Lower leg skin (tissue), 4 donors: ENCODE measurements around the gene SKA3. TPM values are rescaled to one million over a fixed set of nuclear protein-coding genes. Genes with fewer than 3 reads are reported as not detected.
"Not testable (repeated sequence)": the region's sequence is repeated elsewhere in the genome, so short reads cannot be mapped to it uniquely, and the experiment has no call there.

Source experiments
- DNase-seq, 2 donors: peaks; one replicate each; pipeline ENCODE4 v3.0.0-alpha.2; 2019; ENCODE audit warnings: low spot score in 2 of 2
- H3K4me3 ChIP-seq: fragments of 200-600 bp; sonication (generic); 2 replicates; pipeline ENCODE4 v1.5.1; 2017; ENCODE audit warnings: mild to moderate bottlenecking, low read depth; ENCODE audit not compliant: poor library complexity, severe bottlenecking
- POLR2A ChIP-seq, 2 donors: fragments of 450-650 bp; IDR thresholded peaks; one replicate each; pipeline ENCODE4 v1.6.1; 2016 to 2017; ENCODE audit warnings: antibody characterized with exemption in 2 of 2, mild to moderate bottlenecking in 1 of 2, moderate library complexity in 1 of 2
- WGBS, 2 donors: methylation state at CpG; one replicate each; pipeline ENCODE4 v1.1.5; 2018; 5-methylcytosine and 5-hydroxymethylcytosine counted together
- intact Hi-C: fragments of 100-400 bp; cut with DNase I; formaldehyde crosslinking; loops from one replicate; pipeline ENCODE4 v1.15.0; 2023; ENCODE audit warnings: low total_unique reads
- total RNA-seq, 4 donors: library from RNA; depleted of rRNA; stranded (reverse); fragments of >200 nt; gene quantifications; one replicate each; pipeline ENCODE4 v1.1.0, GENCODE V29; 2016
- TF ChIP-seq, protein P1 (sequence below), 3 donors: fragments of 450-650 bp; IDR thresholded peaks; one replicate each; pipeline ENCODE4 v1.5.1; 2016; ENCODE audit warnings: antibody characterized with exemption in 3 of 3, mild to moderate bottlenecking in 3 of 3, moderate library complexity in 2 of 3

SKA3 gene
- total RNA-seq, 4 donors from 2014 or later, result 0.53 to 15.3 (median 2.0) TPM

DNA sequence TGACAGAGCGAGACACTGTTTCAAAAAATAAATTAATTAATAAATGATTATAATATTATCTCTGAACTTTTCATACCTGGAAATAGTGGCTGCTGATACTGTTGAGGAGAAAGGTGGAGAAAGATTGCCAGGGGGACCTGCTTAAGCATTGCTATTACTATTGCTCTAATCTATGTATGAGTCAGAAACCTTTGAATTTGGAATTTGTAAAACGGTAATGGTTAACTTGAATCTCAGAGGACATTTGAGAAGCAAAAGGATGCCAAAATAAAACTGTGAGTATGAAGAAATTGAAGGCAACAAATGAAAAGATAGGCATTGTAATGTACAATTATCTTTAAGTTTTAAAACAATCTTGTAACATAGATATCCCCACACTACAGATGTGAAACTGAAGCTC lies 5.3 kb upstream of the SKA3 start:
- TF ChIP-seq, protein P1, sequence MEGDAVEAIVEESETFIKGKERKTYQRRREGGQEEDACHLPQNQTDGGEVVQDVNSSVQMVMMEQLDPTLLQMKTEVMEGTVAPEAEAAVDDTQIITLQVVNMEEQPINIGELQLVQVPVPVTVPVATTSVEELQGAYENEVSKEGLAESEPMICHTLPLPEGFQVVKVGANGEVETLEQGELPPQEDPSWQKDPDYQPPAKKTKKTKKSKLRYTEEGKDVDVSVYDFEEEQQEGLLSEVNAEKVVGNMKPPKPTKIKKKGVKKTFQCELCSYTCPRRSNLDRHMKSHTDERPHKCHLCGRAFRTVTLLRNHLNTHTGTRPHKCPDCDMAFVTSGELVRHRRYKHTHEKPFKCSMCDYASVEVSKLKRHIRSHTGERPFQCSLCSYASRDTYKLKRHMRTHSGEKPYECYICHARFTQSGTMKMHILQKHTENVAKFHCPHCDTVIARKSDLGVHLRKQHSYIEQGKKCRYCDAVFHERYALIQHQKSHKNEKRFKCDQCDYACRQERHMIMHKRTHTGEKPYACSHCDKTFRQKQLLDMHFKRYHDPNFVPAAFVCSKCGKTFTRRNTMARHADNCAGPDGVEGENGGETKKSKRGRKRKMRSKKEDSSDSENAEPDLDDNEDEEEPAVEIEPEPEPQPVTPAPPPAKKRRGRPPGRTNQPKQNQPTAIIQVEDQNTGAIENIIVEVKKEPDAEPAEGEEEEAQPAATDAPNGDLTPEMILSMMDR (IDR thresholded peaks at IDR 0.05), result no peak
- TF ChIP-seq POLR2A (IDR thresholded peaks at IDR 0.05), result no peak
- WGBS, 2 donors, result 85 to 90% methylated on average over 2 of the region's 2 CpGs
- H3K4me3 ChIP-seq, result no peak overlapping the region
- no peak for DNase-seq
- intact Hi-C loops, result no loop called here

DNA sequence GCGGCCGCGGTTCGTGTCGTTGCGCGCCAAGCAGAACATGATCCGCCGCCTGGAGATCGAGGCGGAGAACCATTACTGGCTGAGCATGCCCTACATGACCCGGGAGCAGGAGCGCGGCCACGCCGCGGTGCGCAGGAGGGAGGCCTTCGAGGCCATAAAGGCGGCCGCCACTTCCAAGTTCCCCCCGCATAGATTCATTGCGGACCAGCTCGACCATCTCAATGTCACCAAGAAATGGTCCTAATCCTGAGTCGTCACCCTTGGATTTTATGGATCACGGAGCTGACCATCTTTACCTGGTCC lies 581 bp upstream of the SKA3 start:
- peak overlapping the region; percentile 87 for H3K4me3 ChIP-seq
- 0% methylated on average over 15 to 17 of the region's 26 CpGs for WGBS, 2 donors
- TF ChIP-seq POLR2A (IDR thresholded peaks at IDR 0.05), result no peak
- intact Hi-C loops, result loop anchor here (5.0 kb wide), 1 partner anchor 230 kb away; no protein-coding TSS in a partner anchor
- DNase-seq, result no peak

DNA sequence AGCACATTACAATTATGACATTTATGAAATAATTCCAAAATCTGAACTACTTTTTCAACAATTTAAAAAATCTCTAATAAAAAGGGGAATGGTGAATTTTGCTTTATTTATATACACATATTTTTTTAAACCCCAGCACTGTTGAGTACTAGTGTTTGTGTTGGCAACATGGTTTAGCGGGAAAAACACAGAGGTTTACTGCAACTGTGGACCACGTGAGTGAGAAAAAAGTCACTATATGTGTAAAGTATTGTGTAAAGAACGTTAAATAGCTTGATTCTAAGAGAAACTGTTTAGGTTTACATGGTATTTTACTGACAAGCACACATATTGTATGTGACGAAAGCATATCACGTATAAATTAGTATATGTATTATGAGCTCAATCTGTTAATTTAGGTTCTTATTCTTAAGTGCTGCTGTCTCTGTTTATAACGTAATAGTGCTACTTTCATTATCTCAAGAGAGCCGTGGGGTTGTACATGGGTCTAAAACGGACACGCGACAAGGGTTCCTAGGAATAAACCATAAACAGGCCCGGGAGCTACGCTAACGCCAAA lies 617 bp downstream of the SKA3 start:
- DNase-seq, result no peak
- H3K4me3 ChIP-seq, result peak overlapping the region; percentile 87
- WGBS, 2 donors, result 1 to 2% methylated on average over 13 of the region's 13 CpGs
- intact Hi-C loops, result loop anchor here (5.0 kb wide), 1 partner anchor 228 kb away; no protein-coding TSS in a partner anchor
- TF ChIP-seq, protein P1 (IDR thresholded peaks at IDR 0.05), result no peak
- no peak for TF ChIP-seq POLR2A (IDR thresholded peaks at IDR 0.05)

DNA sequence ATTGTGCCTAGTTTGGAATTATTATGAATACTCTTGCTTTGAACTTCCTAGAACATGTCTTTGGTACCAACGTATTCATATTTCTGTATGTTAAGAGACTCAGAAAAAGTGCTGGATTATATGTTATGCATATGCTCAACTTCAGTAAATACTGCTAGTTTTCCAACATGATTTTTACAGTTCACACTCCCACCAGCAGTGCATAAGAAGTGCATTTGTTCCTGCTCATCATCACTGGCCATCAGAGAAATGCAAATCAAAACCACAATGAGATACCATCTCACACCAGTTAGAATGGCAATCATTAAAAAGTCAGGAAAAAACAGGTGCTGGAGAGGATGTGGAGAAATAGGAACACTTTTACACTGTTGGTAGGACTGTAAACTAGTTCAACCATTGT lies 2.6 kb downstream of the SKA3 start:
- DNase-seq, H3K4me3 ChIP-seq, intact Hi-C loops: not testable (repeated sequence)
- 0% methylated on average over 1 of the region's 1 CpG for WGBS, 2 donors

DNA sequence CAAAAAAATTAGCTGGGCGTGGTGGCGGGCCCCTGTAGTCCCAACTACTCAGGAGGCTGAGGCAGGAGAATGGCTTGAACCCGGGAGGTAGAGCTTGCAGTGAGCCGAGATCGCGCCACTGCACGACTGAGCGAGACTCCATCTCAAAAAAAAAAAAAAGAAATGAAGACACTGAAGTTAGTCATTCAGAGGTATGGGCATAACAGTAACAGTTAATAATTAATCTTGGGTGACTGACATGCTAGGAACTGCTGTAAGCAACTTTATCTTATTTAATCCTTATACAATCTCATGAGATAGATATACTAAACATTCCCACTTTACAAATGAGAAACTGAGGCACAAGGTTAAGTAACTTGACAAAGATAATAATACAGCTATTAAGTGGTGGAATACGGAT lies 4.9 kb downstream of the SKA3 start:
- TF ChIP-seq POLR2A (IDR thresholded peaks at IDR 0.05), result no peak
- TF ChIP-seq, protein P1 (IDR thresholded peaks at IDR 0.05), result no peak
- DNase-seq, result no peak
- H3K4me3 ChIP-seq, result no peak overlapping the region
- 96 to 97% methylated on average over 9 of the region's 9 CpGs for WGBS, 2 donors
- intact Hi-C loops, result no loop called here

DNA sequence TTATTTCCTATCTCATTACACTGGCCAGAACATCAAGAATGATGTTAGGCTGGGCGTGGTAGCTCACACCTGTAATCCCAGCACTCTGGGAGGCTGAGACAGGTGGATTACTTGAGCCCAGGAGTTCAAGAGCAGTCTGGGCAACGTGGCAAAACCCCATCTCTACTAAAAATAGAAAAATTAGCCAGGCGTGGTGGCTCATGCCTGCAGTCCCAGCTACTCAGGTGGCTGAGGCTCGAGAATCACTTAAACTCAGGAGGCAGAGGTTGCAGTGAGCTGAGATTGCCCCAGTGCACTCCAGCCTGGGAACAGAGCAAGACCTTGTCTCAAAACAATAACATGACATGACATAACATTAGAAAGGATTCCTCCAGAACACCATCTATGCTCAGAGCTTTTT lies 10.7 kb downstream of the SKA3 start:
- intact Hi-C loops, H3K4me3 ChIP-seq, DNase-seq: not testable (repeated sequence)
- 85 to 89% methylated on average over 4 of the region's 4 CpGs for WGBS, 2 donors

DNA sequence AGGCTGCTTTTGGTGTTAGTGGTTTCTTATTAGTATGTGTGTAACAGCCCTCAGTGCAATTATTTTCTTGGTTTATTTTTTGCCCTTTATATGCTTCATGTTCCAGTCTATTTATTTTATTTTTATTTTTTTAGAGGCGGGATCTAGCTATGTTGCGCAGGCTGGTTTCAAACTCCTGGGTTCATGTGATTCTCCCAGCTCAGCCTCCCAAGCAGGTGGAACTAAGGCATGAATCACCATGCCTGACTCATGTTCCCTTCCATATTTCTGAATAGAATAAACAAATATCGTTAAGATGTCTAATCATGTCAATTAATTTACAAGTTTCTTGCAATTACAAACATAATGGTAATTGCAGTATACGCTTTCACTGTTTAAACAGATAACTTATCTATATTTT lies 11.7 kb downstream of the SKA3 start:
- intact Hi-C loops, result no loop called here
- 76 to 84% methylated on average over 4 of the region's 4 CpGs for WGBS, 2 donors
- no peak overlapping the region for H3K4me3 ChIP-seq

More for the DNA sequence above, 11.7 kb downstream of the SKA3 start:
- TF ChIP-seq, protein P1 (IDR thresholded peaks at IDR 0.05), result no peak
- no peak for TF ChIP-seq POLR2A (IDR thresholded peaks at IDR 0.05)
- no peak for DNase-seq
